IPS-18a (cell line): ENCODE data around the gene TXNDC16.
A peak's percentile ranks its signal among the peaks of the same experiment; 100 is the strongest.

ENCODE experiments used
- H3K27ac ChIP-seq: one replicate; pipeline ENCODE4 v1.5.1; 2013; ENCODE audit warnings: low read length
- H3K27me3 ChIP-seq: one replicate; pipeline ENCODE4 v1.6.1; 2013; ENCODE audit warnings: mild to moderate bottlenecking, low read length; ENCODE audit not compliant: control insufficient read depth, insufficient read depth
- H3K36me3 ChIP-seq: one replicate; pipeline ENCODE4 v1.6.1; 2013; ENCODE audit warnings: low read depth, low read length; ENCODE audit not compliant: control insufficient read depth
- H3K4me1 ChIP-seq: one replicate; pipeline ENCODE4 v1.6.1; 2013; ENCODE audit warnings: low read depth, low read length; ENCODE audit not compliant: control insufficient read depth
- H3K4me3 ChIP-seq: one replicate; pipeline ENCODE4 v1.5.1; 2013; ENCODE audit warnings: low read length
- H3K9ac ChIP-seq: one replicate; pipeline ENCODE4 v1.6.1; 2013; ENCODE audit warnings: mild to moderate bottlenecking, low read length, moderate library complexity
- H3K9me3 ChIP-seq: one replicate; pipeline ENCODE4 v1.6.1; 2013; ENCODE audit warnings: low read depth, low read length; ENCODE audit not compliant: control insufficient read depth

TXNDC16 gene

DNA sequence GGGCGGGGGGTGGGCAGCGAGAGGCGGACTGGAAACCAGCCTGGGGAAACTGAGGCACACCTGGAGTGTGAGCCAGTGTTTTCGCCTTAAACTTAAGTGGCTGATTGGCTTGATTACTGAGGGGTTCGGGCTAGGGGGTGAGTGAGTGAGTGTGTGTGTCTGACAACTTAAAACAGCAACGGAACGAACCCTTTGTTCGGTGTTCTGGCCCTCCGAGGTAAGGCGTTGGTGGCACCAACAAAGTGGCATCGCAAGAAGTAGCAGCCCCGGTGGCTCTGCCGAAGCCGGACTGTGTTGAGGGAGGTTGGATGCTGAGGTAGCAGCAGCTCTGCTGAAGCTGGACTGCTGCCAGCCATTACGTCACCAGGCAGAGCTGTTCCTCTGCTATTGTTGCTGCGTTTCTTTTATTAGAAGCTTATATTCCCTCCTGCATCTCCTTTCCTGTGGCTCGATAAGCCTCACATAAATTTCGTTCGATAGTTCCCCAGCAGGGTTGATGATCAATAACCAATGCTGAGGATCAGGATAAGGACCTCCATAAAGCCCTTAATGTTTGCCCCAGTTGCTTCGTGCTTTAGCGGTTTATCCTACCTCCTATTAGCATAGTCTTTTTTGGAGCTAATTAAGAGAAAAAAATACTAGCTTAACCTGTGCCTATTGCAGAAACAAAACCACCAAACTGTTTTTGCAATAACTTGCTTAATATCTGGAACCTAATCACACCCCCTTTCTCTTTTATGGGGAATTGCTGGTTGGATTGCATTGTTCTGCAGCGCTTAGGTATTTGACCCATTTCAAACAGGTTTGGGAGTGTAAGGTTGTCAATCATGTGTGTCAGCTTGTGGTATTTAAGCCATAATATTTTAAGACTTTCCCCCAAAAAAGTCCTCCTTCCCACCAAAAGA is 1.6 kb upstream of the TXNDC16 start:
- Histone ChIP-seq H3K4me1 (peaks cover 18% of the 10 kb centered on the region), H3K9ac (peak overlapping the region; percentile 75), H3K27ac (no peak overlapping the region), H3K4me3 (peak overlapping the region; percentile 96), H3K27me3 (peaks cover 12% of the 10 kb centered on the region), H3K36me3 (no peaks in the 10 kb centered on the region), H3K9me3 (no peaks in the 10 kb centered on the region)

DNA sequence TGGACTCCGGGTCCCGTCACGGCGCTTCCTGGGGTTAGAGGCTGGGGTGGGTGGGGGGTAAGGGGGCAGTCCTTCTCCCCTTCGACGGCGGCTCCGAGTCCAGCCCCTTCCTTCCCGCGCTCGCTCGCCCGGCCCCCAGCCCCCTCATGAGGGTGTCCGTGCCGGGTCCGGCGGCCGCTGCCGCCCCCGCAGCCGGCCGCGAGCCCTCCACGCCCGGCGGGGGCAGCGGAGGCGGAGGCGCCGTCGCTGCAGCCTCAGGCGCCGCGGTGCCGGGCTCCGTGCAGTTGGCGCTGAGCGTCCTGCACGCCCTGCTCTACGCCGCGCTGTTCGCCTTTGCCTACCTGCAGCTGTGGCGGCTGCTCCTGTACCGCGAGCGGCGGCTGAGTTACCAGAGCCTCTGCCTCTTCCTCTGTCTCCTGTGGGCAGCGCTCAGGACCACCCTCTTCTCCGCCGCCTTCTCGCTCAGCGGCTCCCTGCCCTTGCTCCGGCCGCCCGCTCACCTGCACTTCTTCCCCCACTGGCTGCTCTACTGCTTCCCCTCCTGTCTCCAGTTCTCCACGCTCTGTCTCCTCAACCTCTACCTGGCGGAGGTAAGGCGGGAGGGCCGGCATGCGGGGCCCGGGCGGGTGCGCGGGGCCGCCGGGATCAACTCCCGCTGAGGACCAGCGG is 831 bp upstream of the TXNDC16 start:
- peaks cover 18% of the 10 kb centered on the region for H3K4me1 ChIP-seq
- peaks cover 12% of the 10 kb centered on the region for H3K27me3 ChIP-seq
- H3K27ac ChIP-seq = no peak overlapping the region
- H3K4me3 ChIP-seq = peak overlapping the region; percentile 96
- H3K9ac ChIP-seq = peak overlapping the region; percentile 75
- H3K9me3 ChIP-seq = no peaks in the 10 kb centered on the region
- H3K36me3 ChIP-seq = no peaks in the 10 kb centered on the region

DNA sequence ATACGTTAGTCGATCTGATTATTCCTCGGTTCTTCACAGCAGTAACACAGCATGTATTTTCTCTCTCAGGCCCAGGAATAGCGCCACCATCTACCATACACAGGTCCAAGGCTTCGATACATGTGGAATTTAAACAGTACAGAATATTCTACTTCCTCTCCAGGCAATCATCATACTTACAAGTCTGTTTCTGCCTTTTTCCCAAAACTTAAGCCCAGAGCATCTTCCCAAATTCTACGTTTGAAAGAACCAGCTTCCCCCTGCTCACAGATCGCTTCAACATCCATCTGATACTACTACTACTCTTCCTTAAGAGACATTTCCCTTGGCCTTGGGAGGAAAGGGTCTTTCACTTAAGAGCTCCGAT is 626 bp downstream of the TXNDC16 start:
- peaks cover 18% of the 10 kb centered on the region for H3K4me1 ChIP-seq
- H3K9me3 ChIP-seq = no peaks in the 10 kb centered on the region
- H3K4me3 ChIP-seq = peak overlapping the region; percentile 96
- H3K9ac ChIP-seq = peak overlapping the region; percentile 72
- no peaks in the 10 kb centered on the region for H3K36me3 ChIP-seq
- H3K27ac ChIP-seq = no peak overlapping the region
- peaks cover 12% of the 10 kb centered on the region for H3K27me3 ChIP-seq

DNA sequence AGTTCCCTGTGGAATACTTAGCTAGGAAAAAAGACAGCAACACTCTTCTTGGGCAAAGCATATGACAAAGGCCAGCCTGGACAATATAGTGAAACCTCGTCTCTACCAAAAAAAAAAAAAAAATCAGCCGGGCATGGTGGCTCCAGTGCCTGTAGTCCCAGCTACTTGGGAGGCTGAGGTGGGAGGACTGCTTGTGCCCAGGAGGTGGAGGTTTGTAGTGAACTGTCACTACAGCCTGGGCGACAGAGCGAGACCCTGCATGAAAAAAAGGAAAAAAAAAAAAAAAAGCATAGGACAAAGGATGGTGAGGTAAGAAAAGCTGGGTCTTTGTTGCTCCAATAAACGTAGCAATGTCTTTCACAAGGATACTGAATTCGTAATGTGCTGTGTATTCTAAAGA is 1.1 kb downstream of the TXNDC16 start:
- no peak overlapping the region for H3K27ac ChIP-seq
- H3K9me3 ChIP-seq = no peaks in the 10 kb centered on the region
- peaks cover 18% of the 10 kb centered on the region for H3K4me1 ChIP-seq
- H3K27me3 ChIP-seq = peaks cover 12% of the 10 kb centered on the region
- no peaks in the 10 kb centered on the region for H3K36me3 ChIP-seq
- H3K4me3 ChIP-seq = peak overlapping the region; percentile 96
- H3K9ac ChIP-seq = peak overlapping the region; percentile 72

DNA sequence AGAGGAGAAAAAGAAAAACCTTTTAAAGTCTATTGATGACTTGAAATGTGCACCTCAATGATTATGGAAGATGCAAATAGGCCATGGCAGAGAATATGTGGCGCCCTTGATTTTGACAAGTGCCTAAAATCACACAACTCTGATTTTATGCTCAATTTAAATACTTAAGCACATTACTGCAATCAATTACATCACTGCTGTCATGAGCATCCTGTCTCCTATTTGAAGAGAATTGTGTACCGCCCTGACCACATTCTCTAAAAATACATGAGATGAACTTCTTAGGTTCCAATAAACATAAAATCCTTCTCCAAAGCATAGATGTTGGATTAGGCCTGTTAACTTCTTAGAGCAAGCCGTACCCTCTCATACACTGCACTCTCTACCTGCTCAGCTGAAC is 1.6 kb downstream of the TXNDC16 start:
- peak overlapping the region; percentile 96 for H3K4me3 ChIP-seq
- no peak overlapping the region for H3K9ac ChIP-seq
- H3K9me3 ChIP-seq = no peaks in the 10 kb centered on the region
- H3K4me1 ChIP-seq = peaks cover 18% of the 10 kb centered on the region
- no peaks in the 10 kb centered on the region for H3K36me3 ChIP-seq
- H3K27me3 ChIP-seq = peaks cover 12% of the 10 kb centered on the region
- H3K27ac ChIP-seq = no peak overlapping the region

DNA sequence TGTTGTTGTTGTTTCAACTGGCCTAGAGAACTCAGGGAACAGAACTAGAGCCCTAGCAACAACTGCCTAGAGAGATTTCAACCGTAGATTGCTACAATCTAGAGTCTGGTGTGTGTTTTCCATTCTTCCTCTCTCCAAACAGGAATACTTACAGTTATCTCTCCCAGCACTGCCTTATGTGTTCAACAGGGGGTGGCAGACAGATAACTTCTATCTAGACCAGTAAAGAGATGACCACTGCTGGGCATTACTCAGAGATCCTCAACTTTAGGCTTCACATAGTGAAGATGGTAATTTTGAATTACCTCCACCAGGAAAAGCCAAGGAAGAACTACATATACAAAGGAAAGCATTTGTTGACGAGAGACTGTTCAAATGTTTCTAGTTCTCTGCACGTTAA is 4.8 kb downstream of the TXNDC16 start:
- Histone ChIP-seq H3K9ac (no peak overlapping the region), H3K9me3 (no peaks in the 10 kb centered on the region), H3K27me3 (no peaks in the 10 kb centered on the region), H3K27ac (no peak overlapping the region), H3K4me3 (no peak overlapping the region), H3K36me3 (peaks cover 5% of the 10 kb centered on the region), H3K4me1 (peaks cover 13% of the 10 kb centered on the region)

DNA sequence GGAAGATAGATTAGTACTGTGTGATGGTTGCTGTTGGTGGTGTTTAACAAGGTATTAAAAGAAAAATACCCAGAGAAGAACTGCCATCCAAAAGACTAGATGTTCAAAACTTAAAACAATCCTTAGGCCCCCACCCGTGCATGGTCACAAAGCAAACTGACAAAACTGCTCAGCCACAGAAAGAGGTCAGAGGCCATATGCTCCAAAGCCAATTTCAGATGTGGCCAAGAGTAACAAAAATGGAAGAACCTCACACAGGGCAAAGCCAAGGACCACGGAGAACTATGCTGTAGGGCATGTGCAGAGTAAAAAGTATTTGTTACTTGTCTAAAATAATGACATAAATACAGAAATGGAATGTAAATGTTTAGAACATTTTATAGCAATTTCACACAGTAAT is 5.3 kb downstream of the TXNDC16 start:
- Histone ChIP-seq H3K9ac (no peak overlapping the region), H3K27ac (no peak overlapping the region), H3K27me3 (no peaks in the 10 kb centered on the region), H3K4me3 (no peak overlapping the region), H3K9me3 (no peaks in the 10 kb centered on the region), H3K36me3 (peaks cover 5% of the 10 kb centered on the region), H3K4me1 (peaks cover 13% of the 10 kb centered on the region)

DNA sequence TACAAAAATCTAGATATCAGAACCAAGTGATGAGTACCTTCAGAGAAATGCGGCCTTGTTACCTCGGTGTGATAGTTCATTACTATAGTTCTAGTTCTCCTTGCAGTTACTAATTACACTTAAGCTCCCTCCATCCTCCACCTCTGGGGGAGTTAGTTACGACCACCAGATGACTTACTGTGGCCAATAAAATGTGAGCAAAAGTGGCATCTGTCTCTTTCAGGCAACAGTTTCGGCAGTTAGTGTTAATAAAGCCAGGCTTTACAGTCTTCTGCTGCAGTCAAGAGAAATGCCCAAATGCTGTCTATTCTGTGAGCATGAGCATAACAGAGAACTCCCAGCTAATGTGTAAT is 6.0 kb downstream of the TXNDC16 start:
- no peak overlapping the region for H3K27ac ChIP-seq
- no peaks in the 10 kb centered on the region for H3K9me3 ChIP-seq
- peaks cover 5% of the 10 kb centered on the region for H3K36me3 ChIP-seq
- no peak overlapping the region for H3K9ac ChIP-seq
- H3K4me3 ChIP-seq = no peak overlapping the region
- peaks cover 11% of the 10 kb centered on the region for H3K4me1 ChIP-seq
- H3K27me3 ChIP-seq = no peaks in the 10 kb centered on the region

DNA sequence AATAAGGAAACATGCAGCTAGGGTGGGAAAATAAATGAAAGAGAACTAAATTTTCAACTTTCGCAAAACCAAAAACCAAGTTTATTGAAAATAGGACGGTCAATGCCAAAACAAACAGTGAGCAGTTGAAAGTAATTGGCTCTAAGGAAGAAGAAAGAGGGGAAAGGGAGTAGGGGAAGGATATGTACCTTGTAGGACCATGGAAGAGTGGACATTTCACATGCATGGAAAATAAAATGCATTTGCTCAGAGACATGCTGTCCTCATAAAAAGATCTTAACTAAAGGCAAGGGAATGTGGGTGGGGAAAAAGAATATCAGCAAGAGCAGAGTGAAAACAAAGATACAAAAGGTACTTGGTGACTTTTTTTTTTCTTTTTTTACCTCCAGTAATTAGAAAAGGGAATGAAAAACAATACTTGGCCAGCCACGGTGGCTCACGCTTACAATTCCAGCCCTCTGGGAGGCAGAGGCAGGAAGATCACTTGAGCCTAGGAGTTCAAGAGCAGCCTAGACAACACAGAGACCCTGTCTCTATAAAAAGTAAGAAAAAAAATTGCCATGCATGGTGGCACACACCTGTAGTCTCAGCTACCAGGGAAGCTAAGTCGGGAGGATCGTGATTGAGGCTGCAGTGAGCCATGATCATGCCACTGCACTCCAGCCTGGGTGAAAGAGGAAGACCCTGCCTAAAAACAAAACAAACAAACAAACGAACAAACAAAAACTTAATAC is 6.6 kb downstream of the TXNDC16 start:
- H3K4me1 ChIP-seq = peaks cover 7% of the 10 kb centered on the region
- peaks cover 5% of the 10 kb centered on the region for H3K36me3 ChIP-seq
- H3K27ac ChIP-seq = no peak overlapping the region
- H3K9ac ChIP-seq = peak overlapping the region; percentile 16
- H3K9me3 ChIP-seq = no peaks in the 10 kb centered on the region
- H3K4me3 ChIP-seq = no peak overlapping the region
- no peaks in the 10 kb centered on the region for H3K27me3 ChIP-seq

DNA sequence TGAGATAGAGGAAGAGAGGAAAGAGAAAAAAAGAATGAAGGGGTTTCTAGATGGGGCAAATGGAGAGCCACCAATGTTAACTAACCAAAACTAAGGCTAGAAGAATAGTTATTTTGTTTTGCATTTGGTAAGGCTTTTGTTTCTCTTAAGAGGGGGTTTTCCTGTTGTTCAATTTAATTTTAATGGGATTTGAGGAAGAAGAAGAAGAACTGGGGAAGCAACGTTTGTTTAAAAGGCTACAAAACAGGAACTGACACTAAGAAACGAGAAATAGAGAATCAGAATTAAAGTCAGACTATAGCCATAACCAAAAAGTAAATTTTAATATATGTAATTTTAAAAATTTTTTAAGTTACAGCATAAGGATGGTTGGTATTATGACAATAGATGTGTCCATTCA is 13.7 kb downstream of the TXNDC16 start:
- no peak overlapping the region for H3K4me3 ChIP-seq
- H3K9me3 ChIP-seq = no peaks in the 10 kb centered on the region
- H3K4me1 ChIP-seq = peaks cover 10% of the 10 kb centered on the region
- no peak overlapping the region for H3K9ac ChIP-seq
- no peaks in the 10 kb centered on the region for H3K27me3 ChIP-seq
- no peak overlapping the region for H3K27ac ChIP-seq
- H3K36me3 ChIP-seq = peaks cover 8% of the 10 kb centered on the region

DNA sequence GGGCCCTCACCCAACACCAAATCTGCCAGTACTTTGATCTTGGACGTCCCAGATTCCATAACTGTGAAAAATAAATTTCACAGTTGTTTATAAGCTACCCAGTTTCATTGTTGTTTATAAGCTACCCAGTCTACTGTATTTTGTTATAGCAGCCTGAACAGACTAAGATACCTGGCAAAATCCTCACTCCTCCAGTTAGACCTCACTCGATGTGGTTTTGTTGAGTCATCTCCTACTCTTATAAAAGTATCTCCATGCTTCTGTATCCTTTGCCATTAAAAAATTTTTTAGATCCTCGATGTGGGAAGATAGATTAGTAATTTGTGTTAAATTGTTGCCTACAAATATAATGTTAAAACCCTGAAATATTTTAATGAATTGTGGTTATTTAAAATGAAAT is 16.0 kb downstream of the TXNDC16 start:
- Histone ChIP-seq H3K27me3 (no peaks in the 10 kb centered on the region), H3K4me1 (peaks cover 10% of the 10 kb centered on the region), H3K9ac (no peak overlapping the region), H3K9me3 (no peaks in the 10 kb centered on the region), H3K4me3 (no peak overlapping the region), H3K27ac (no peak overlapping the region), H3K36me3 (peaks cover 3% of the 10 kb centered on the region)
